ENCODE results near the gene OR8D4. TPM values are rescaled to one million over a fixed set of nuclear protein-coding genes. Genes with fewer than 3 reads are reported as not detected.

OR8D4 gene
- total RNA-seq, 1 experiment from 2014 or later: not detected

DNA sequence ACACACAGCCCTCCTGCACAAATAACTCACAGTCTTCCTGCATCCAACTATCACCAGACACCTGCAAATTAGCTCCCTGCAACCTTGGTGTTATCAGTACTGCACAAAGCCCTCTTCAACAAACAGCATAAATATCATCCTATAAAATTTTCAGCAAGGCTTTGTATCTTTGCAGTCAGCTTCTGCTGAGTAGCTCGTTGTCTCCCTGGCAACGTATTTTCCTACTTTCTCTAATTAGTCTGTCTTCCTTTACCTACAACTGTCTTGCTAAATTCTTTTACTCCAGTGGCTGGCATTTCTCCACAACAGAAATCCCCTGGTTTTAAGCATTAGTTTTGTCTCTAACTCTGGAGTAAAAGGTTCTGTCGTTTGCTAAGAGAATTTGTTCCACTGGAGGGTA, 3.9 kb downstream of the OR8D4 start:
- no peak for DNase-seq (ENCODE audit: low spot score)
- intact Hi-C loops (cut with micrococcal nuclease; ENCODE audit: unreplicated experiment): no loop called here

DNA sequence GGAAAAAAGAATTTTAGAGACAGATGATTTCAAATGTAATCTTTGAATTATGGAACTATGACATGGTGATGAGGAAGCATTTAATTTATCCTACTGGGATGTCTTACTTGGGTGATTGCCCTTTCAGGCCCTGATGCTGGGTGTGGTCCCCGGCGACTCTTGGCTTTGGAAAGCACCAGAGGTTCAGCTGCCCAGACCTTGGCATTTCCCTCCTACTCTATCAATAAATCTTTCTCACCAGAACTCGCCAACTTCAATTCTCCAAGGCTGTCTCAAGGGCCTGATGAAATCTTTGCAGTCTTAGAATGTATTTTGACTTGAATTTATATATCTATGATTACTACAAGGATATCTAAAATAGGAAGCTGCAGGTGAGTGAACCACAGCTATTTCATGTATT, 19.0 kb downstream of the OR8D4 start:
- no peak for TF ChIP-seq EZH2 (IDR thresholded peaks at IDR 0.05; ENCODE audit: borderline replicate concordance, low read depth, low read length, poor library complexity, severe bottlenecking)
- TF ChIP-seq, protein P1, sequence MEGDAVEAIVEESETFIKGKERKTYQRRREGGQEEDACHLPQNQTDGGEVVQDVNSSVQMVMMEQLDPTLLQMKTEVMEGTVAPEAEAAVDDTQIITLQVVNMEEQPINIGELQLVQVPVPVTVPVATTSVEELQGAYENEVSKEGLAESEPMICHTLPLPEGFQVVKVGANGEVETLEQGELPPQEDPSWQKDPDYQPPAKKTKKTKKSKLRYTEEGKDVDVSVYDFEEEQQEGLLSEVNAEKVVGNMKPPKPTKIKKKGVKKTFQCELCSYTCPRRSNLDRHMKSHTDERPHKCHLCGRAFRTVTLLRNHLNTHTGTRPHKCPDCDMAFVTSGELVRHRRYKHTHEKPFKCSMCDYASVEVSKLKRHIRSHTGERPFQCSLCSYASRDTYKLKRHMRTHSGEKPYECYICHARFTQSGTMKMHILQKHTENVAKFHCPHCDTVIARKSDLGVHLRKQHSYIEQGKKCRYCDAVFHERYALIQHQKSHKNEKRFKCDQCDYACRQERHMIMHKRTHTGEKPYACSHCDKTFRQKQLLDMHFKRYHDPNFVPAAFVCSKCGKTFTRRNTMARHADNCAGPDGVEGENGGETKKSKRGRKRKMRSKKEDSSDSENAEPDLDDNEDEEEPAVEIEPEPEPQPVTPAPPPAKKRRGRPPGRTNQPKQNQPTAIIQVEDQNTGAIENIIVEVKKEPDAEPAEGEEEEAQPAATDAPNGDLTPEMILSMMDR (conservative IDR thresholded peaks at IDR 0.05; ENCODE audit: low read depth, low read length): no peak
- no peak overlapping the region for H3K27ac ChIP-seq (ENCODE audit: low read depth, low read length, poor library complexity, severe bottlenecking)
- POLR2A ChIA-PET (ENCODE audit: low non-redundant PET): no interaction called here
- intact Hi-C loops (cut with micrococcal nuclease; ENCODE audit: unreplicated experiment): no loop called here
- BruUV-seq (replicated peaks): no TSS peak
- CTCF ChIA-PET: no interaction called here
- H3K4me1 ChIP-seq (ENCODE audit: insufficient read depth, low read length, poor library complexity, severe bottlenecking): no peaks in the 10 kb centered on the region
- DNase-seq (ENCODE audit: low spot score): no peak
- no peaks in the 10 kb centered on the region for H3K9me3 ChIP-seq (ENCODE audit: low read depth, low read length, poor library complexity, severe bottlenecking)
- no peak overlapping the region for H3K4me3 ChIP-seq (ENCODE audit: low read depth, low read length, poor library complexity, severe bottlenecking)
- H3K27me3 ChIP-seq (replicated peaks; ENCODE audit: insufficient read depth, low read depth, low read length, poor library complexity): no peaks in the 10 kb centered on the region
- H3K36me3 ChIP-seq (ENCODE audit: insufficient read depth, low read length, poor library complexity, severe bottlenecking): no peaks in the 10 kb centered on the region

More for the DNA sequence above, 3.9 kb downstream of the OR8D4 start:
- Histone ChIP-seq H3K4me3 (ENCODE audit: low read depth, low read length, poor library complexity, severe bottlenecking) (no peak overlapping the region), H3K27me3 (replicated peaks; ENCODE audit: insufficient read depth, low read depth, low read length, poor library complexity) (no peaks in the 10 kb centered on the region), H3K36me3 (ENCODE audit: insufficient read depth, low read length, poor library complexity, severe bottlenecking) (no peaks in the 10 kb centered on the region), H3K9me3 (ENCODE audit: low read depth, low read length, poor library complexity, severe bottlenecking) (no peaks in the 10 kb centered on the region), H3K4me1 (ENCODE audit: insufficient read depth, low read length, poor library complexity, severe bottlenecking) (no peaks in the 10 kb centered on the region), H3K27ac (ENCODE audit: low read depth, low read length, poor library complexity, severe bottlenecking) (no peak overlapping the region)
- BruUV-seq (replicated peaks): no TSS peak
- ChIA-PET POLR2A (ENCODE audit: low non-redundant PET) (no interaction called here), CTCF (no interaction called here)
- no peak for TF ChIP-seq EZH2 (IDR thresholded peaks at IDR 0.05; ENCODE audit: borderline replicate concordance, low read depth, low read length, poor library complexity, severe bottlenecking)
- TF ChIP-seq, protein P1 (conservative IDR thresholded peaks at IDR 0.05; ENCODE audit: low read depth, low read length): no peak

DNA sequence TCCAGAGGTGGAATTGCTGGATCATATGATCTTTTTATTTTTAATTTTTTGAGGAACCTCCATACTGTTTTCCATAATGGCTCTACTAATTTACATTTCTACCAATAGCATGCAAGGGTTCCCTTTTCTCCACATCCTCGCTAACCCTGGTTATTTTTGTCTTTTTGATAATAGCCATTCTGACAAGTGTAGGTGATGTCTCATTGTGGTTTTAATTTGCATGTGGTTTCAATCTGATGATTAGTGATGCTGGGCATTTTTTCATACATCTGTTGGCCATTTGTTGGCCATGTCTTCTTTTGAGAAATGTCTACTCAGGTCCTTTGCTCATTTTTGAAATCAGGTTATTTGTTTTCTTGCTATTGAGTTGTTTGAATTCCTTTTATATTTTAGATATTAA, 22.1 kb downstream of the OR8D4 start:
- H3K27me3 ChIP-seq (replicated peaks; ENCODE audit: insufficient read depth, low read depth, low read length, poor library complexity): no peaks in the 10 kb centered on the region
- CTCF ChIA-PET: no interaction called here
- TF ChIP-seq, protein P1 (conservative IDR thresholded peaks at IDR 0.05; ENCODE audit: low read depth, low read length): no peak
- no peak for TF ChIP-seq EZH2 (IDR thresholded peaks at IDR 0.05; ENCODE audit: borderline replicate concordance, low read depth, low read length, poor library complexity, severe bottlenecking)
- DNase-seq (ENCODE audit: low spot score): no peak
- H3K4me1 ChIP-seq (ENCODE audit: insufficient read depth, low read length, poor library complexity, severe bottlenecking): no peaks in the 10 kb centered on the region
- intact Hi-C loops (cut with micrococcal nuclease; ENCODE audit: unreplicated experiment): no loop called here
- BruUV-seq (replicated peaks): no TSS peak
- H3K9me3 ChIP-seq (ENCODE audit: low read depth, low read length, poor library complexity, severe bottlenecking): no peaks in the 10 kb centered on the region
- no peaks in the 10 kb centered on the region for H3K36me3 ChIP-seq (ENCODE audit: insufficient read depth, low read length, poor library complexity, severe bottlenecking)
- no peak overlapping the region for H3K4me3 ChIP-seq (ENCODE audit: low read depth, low read length, poor library complexity, severe bottlenecking)
- H3K27ac ChIP-seq (ENCODE audit: low read depth, low read length, poor library complexity, severe bottlenecking): no peak overlapping the region
- POLR2A ChIA-PET (ENCODE audit: low non-redundant PET): no interaction called here

Measured in A673 (cell line).